GM12873 (cell line): ENCODE data around the gene ZNF41.

ENCODE experiments used
- CTCF ChIP-seq: IDR thresholded peaks from 2 replicates; pipeline ENCODE4 v1.5.1; 2012; ENCODE audit warnings: low read depth, mild to moderate bottlenecking, moderate library complexity, low read length, control low read depth; ENCODE audit not compliant: insufficient read depth; ENCODE audit errors: missing control alignments

The ZNF41 gene

DNA sequence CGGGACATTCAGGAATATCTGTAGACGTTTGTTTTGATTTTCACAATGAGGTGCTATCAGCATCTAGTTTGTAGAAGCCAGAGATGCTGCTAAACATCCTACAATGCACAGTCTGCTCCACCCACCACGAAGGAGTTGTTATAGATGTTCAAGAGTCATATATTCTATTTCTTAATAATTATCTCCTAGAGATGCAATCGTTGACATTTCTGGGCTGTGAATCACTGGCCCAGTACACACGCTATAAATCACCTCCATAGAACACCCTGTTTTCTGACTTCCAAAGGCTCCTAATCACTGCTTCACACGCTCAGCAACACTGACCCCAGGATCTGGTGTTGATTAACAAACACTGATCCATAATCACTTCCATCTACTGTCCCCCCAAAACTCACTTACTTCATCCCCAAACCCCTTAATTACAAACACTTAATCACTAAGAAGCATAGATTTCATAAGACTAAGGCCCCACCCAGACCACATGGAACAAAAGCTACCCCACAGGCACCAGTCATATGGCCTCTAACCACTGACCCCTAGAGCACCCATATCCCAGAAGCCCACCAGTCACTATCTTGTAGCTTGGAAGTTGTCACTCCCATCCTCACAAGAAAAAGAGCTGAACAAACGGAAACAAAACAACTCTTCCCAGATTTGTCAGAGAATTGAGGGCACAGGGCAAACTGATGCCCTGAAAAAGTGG lies 31.7 kb upstream of the ZNF41 start:
- TF ChIP-seq CTCF = no peak

DNA sequence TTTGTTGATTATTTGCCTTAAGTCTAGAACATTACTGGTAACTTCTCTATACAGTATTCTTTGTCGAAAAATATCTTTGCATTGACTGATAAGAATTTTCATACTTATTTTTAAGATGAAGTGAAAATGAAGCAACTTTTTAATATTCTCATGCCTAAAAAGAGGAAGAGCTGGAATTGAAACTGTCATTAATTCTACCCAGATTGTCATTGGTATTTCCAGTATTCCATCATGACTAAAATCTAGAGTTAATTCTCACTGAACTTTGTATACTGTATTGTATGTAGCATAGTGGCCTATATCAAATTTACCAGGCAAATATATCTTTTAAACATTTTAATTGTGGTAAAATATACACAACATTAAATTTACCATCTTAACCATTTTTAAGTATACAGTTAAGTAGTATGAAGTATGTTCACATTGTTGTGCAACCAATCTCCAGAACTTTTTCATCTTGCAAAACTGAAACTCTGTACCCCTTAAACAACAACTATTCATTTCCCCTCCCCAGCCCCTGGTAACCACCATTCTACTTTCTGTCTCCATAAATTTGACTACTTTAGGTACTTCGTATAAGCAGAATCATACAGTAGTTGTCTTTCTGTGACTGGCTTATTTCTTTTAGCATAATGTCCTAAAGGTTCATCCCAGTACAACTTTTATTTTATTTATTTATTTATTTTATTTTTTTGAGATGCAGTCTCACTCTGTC lies 24.3 kb upstream of the ZNF41 start:
- no peak for TF ChIP-seq CTCF

GRCh38 chrX:47503151-47503550 lies 20.1 kb upstream of the ZNF41 start:
- no peak for TF ChIP-seq CTCF

DNA sequence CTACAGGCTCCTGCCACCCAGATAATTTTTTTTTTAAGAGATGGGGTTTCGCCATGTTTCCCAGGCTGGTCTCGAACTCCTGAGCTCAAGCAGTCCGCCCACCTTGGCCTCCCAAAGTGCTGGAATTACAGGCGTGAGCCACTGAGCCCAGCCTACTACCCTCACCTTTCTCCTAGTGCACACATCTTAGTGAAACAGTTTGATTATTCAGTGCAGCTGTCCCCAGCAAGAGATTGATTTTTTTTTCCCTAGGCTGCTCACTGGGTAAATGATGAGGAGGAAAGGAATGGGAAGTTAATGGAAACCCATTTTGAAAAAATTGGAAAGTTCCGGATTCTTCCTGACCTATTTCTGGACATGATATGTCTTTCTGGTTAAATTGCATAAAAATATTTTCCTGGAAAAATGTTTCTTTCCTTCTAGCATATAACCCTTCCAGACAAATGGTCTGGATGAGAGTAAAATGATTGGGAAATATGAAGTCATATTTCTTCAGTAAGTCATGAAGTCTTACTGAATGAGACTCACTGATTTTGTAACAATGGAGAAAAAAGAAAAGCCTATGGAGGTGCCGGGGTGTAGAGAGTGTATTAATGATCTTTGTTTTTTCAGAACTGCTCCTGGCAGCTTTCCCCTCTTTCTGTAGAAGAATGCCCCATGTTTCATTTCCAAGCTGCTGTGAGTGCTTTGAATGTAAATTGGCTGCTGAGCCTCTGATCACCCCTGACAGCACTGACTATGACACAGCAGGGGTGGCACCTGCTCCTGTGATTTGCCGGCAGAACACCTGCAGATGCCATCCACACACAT lies 19.5 kb upstream of the ZNF41 start:
- TF ChIP-seq CTCF = no peak

DNA sequence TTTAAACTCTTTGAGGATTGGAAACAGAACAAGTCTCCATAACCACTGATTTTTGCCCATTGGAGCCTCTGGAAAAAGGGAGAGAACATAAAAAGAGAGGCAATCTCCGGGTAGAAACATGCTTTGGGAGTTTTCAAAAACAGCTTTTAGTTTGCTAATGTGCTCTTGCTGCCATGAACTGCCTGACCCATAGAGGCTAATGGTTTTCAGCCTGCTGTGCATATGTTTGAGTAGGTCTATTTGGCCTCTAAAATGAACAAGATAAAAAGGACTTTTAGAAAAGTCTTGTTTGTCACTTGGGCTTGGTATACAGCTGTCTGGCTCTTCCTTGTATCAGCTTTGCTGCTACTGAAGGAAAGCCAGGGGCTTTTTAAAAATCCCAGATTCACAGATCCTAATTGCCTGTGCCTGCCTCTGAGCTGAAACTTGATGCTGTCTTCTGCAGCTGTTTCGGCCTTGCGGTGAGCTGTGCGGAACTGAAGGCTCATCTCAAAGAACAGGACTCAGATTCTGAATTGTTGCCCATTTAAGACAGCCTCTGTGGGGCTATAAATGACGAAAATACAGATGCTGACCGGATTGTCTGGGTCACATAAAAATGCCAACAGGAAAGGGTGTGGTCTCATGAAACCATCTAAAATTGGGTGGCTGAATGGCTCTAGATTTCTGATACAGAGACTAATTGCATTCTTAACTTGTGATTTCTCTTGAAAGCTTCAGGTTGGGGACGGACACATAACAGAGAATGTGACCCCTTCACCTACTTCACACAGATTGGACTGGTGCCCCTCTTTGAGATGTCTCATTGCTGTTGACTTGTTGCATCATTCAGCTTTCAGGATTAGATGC lies 18.4 kb upstream of the ZNF41 start:
- TF ChIP-seq CTCF = no peak

DNA sequence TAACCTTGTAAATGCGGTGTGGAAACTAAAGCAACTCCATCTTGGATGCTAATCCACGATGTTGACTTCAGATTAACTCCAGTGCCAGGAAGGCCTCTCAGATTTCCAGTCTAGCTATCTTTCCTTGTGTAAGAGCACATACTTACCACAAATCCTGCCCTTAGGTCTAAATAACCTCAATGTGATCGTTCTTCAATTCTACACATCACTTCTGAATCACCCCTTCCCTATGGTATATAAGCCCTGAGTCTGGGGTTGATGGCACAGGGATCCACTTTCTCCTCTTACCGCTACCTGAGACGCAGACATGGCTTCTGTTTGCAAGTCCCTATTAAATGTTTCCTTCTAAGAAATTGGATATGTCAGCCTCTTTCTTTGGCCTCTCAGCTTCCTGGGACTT lies 17.5 kb upstream of the ZNF41 start:
- TF ChIP-seq CTCF = no peak
